Heart left ventricle (tissue), 16 donors: ENCODE results near the gene SPTBN1. TPM values are rescaled to one million over a fixed set of nuclear protein-coding genes. Genes with fewer than 3 reads are reported as not detected.

ENCODE experiments used
- ATAC-seq, 4 donors: fragments of 200-7000 bp; cut with Tn5 transposase; one replicate each; pipeline ENCODE4 v1.9.1; 2020 to 2022; ENCODE audit warnings: moderate library complexity in 4 of 4, mild to moderate bottlenecking in 3 of 4, moderate number of reproducible peaks in 1 of 4
- DNase-seq, 5 donors: peaks; one replicate each; pipeline ENCODE4 v3.0.0-alpha.2; 2020
- H3K27ac ChIP-seq, 12 donors: fragments of 200-600 bp; sonication (generic) in 4 of 12; one replicate each; pipeline versions ENCODE4 v1.5.0 to v1.8.0; 2016 to 2022; ENCODE audit warnings: mild to moderate bottlenecking in 2 of 12
- H3K27me3 ChIP-seq, 9 donors: fragments of 200-600 bp; sonication (generic) in 2 of 9; one replicate each; pipeline versions ENCODE4 v1.5.1 to v1.8.0; 2016 to 2022; ENCODE audit warnings: mild to moderate bottlenecking in 3 of 9
- H3K36me3 ChIP-seq, 9 donors: fragments of 200-600 bp; sonication (generic) in 2 of 9; one replicate each; pipeline versions ENCODE4 v1.5.0 to v1.8.0; 2018 to 2022; ENCODE audit warnings: mild to moderate bottlenecking in 2 of 9
- H3K4me1 ChIP-seq, 12 donors: fragments of 200-600 bp; sonication (generic) in 4 of 12; one replicate each; pipeline versions ENCODE4 v1.5.0 to v1.8.0; 2016 to 2022; ENCODE audit warnings: mild to moderate bottlenecking in 3 of 12
- H3K4me3 ChIP-seq, 12 donors: fragments of 200-600 bp; sonication (generic) in 4 of 12; one replicate each; pipeline versions ENCODE4 v1.5.0 to v1.8.0; 2017 to 2022; ENCODE audit warnings: mild to moderate bottlenecking in 9 of 12, moderate library complexity in 4 of 12
- H3K9me3 ChIP-seq, 12 donors: fragments of 200-600 bp; sonication (generic) in 4 of 12; one replicate each; pipeline versions ENCODE4 v1.5.0 to v1.8.0; 2016 to 2022; ENCODE audit warnings: mild to moderate bottlenecking in 1 of 12
- POLR2A ChIP-seq, 2 donors: fragments of 450-650 bp; IDR thresholded peaks; one replicate each; pipeline ENCODE4 v1.6.1; 2017; ENCODE audit warnings: antibody characterized with exemption in 2 of 2, mild to moderate bottlenecking in 2 of 2, moderate library complexity in 2 of 2
- WGBS, 4 donors: extraction: QIAGEN DNeasy Blood & Tissue Kit in 2 of 4; methylation state at CpG; one replicate each; pipeline versions ENCODE4 v1.1.5 to v1.1.7; 2013 to 2018; 5-methylcytosine and 5-hydroxymethylcytosine counted together
- intact Hi-C, 10 donors: fragments of 100-400 bp; cut with DNase I; formaldehyde crosslinking; loops; one replicate each; pipeline versions ENCODE4 v1.11.1 to v1.14.2; 2022
- polyA plus RNA-seq, 2 donors: library from polyadenylated mRNA; stranded (reverse); fragments of 200-250 nt; gene quantifications; one replicate each; pipeline ENCODE4 v1.2.3, GENCODE V29; 2013
- total RNA-seq, 9 donors: library from RNA; depleted of rRNA in 2 of 9; stranded (reverse); fragments of >200 nt in 2 of 9; fragmentation: NEBNext Ultra II Directional in 3 of 9; extraction: Animal tissue kit (Norgen Biotek cat#: 25700) in 3 of 9; gene quantifications; one replicate each; pipeline versions ENCODE4 v1.1.0 to v1.2.4, GENCODE V29; 2016 to 2023
- TF ChIP-seq, protein P1 (sequence below), 12 donors: fragments of 200-600 bp; sonication (generic) in 4 of 12; IDR thresholded peaks; one replicate each; pipeline versions ENCODE4 v1.5.0 to v1.8.0; 2018 to 2022; ENCODE audit warnings: antibody characterized with exemption in 12 of 12, mild to moderate bottlenecking in 5 of 12
- donor health status: ischemic (EF 13 %, LVEDD 7.1; RV severe dilation, severe dysfunction).
- donor health status: healthy with polysubstance abuse.
- donor health status: DM: no; HTN: yes; CAD: no.
- donor health status: DM: no; HTN: no; CAD: no.
- donor health status: ischemic (EF 25% LVEDD 6.9; RV normal size, moderate dysfunction).
- donor health status: ischemic (EF 25% LVEDD 5.7; RV mildly dilated, moderate dysfunction).
- donor health status: healthy.
- donor health status: DM: yes; HTN: yes; CAD: no.
- donor health status: ischemic (EF 35%, LVEDD 5.7; RV mildly dilated, moderate dysfunction).
- donor health status: nonischemic (EF 11% LVEDD 7.7; RV severe dilation, severe dysfunction).
- donor health status: DM: yes; HTN: yes; CAD: no.
- donor health status: PGD.
- donor health status: ischemic (EF 29% LVEDD 5.4; RV normal size, mild dysfunction).
- donor health status: nonischemic (EF 23%, LVEDD 6.1; RV moderate dilation, normal function).

SPTBN1 gene
- total and polyA plus RNA-seq, 11 donors = 124 to 659 (median 422) TPM

- H3K36me3 ChIP-seq = peaks cover 0 to 100% (median 98%) of the 10 kb centered on the region in 9 donors
- peak in 4 of 5 donors; percentile 46 to 66 (median 54) for DNase-seq
- intact Hi-C loops = no loop called here
Observed at GRCh38 chr2:54624591-54625071, 168.5 kb downstream of the SPTBN1 start.

GRCh38 chr2:54626131-54626530 lies 170.0 kb downstream of the SPTBN1 start:
- intact Hi-C loops = no loop called here
- ATAC-seq (peak in 1 of 4 donors; percentile 30), DNase-seq (no peak)
- Histone ChIP-seq H3K9me3 (no peaks in the 10 kb centered on the region), H3K4me1 (peaks cover 4 to 63% (median 52%) of the 10 kb centered on the region in 12 donors), H3K36me3 (peaks cover 0 to 100% (median 99%) of the 10 kb centered on the region in 9 donors), H3K4me3 (no peak overlapping the region), H3K27me3 (no peaks in the 10 kb centered on the region), H3K27ac (peak overlapping the region in 9 of 12 donors; percentile 15 to 72 (median 51))
- no peak for TF ChIP-seq POLR2A (IDR thresholded peaks at IDR 0.05)
- TF ChIP-seq, protein P1, sequence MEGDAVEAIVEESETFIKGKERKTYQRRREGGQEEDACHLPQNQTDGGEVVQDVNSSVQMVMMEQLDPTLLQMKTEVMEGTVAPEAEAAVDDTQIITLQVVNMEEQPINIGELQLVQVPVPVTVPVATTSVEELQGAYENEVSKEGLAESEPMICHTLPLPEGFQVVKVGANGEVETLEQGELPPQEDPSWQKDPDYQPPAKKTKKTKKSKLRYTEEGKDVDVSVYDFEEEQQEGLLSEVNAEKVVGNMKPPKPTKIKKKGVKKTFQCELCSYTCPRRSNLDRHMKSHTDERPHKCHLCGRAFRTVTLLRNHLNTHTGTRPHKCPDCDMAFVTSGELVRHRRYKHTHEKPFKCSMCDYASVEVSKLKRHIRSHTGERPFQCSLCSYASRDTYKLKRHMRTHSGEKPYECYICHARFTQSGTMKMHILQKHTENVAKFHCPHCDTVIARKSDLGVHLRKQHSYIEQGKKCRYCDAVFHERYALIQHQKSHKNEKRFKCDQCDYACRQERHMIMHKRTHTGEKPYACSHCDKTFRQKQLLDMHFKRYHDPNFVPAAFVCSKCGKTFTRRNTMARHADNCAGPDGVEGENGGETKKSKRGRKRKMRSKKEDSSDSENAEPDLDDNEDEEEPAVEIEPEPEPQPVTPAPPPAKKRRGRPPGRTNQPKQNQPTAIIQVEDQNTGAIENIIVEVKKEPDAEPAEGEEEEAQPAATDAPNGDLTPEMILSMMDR (IDR thresholded peaks at IDR 0.05) = no peak
- 81 to 87% (median 85%) methylated on average over 7 of the region's 7 CpGs for WGBS, 4 donors

More at GRCh38 chr2:54624591-54625071, 168.5 kb downstream of the SPTBN1 start:
- no peak for TF ChIP-seq POLR2A (IDR thresholded peaks at IDR 0.05)
- TF ChIP-seq, protein P1 (IDR thresholded peaks at IDR 0.05) = no peak
- Histone ChIP-seq H3K27me3 (no peaks in the 10 kb centered on the region), H3K4me3 (no peak overlapping the region), H3K9me3 (no peaks in the 10 kb centered on the region), H3K4me1 (peaks cover 0 to 54% (median 47%) of the 10 kb centered on the region in 12 donors), H3K27ac (peak overlapping the region in 11 of 12 donors; percentile 44 to 85 (median 65))
- peak in 2 of 4 donors; percentile 31 to 43 for ATAC-seq
- 32 to 40% (median 39%) methylated on average over 12 of the region's 12 CpGs for WGBS, 4 donors

DNA sequence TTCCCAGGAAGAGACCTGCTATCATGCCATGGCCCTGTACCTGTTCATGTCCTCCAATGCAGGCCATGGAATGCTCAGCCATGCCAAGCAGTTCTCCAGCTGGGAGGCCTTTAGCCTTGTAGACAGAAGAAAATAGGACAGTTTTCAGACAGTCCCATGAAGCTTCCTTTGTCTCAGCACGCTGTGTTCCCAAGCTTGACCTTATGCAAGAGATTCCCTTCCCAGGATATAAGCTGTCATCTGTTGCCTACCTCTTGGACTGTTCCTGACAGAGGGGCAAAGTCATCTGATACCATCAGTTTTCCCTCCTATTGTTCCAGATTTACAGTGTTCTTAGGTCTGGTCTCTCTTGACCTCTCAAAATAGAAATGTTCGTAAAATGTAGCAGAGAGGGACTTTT lies 170.8 kb downstream of the SPTBN1 start:
- DNase-seq = no peak
- Histone ChIP-seq H3K4me3 (no peak overlapping the region), H3K9me3 (no peaks in the 10 kb centered on the region), H3K27me3 (no peaks in the 10 kb centered on the region), H3K36me3 (peaks cover 0 to 100% (median 99%) of the 10 kb centered on the region in 9 donors), H3K4me1 (peaks cover 9 to 70% (median 58%) of the 10 kb centered on the region in 12 donors), H3K27ac (peak overlapping the region in 9 of 12 donors; percentile 15 to 72 (median 51))
- intact Hi-C loops = no loop called here
- TF ChIP-seq, protein P1 (IDR thresholded peaks at IDR 0.05) = no peak
- no peak for TF ChIP-seq POLR2A (IDR thresholded peaks at IDR 0.05)
- 55 to 81% (median 66%) methylated on average over 2 of the region's 2 CpGs for WGBS, 4 donors
- peak in 1 of 4 donors; percentile 6 for ATAC-seq

GRCh38 chr2:54627973-54628372 lies 171.8 kb downstream of the SPTBN1 start:
- ATAC-seq (no peak), DNase-seq (no peak)
- no peak overlapping the region for H3K4me3 ChIP-seq
- peak overlapping the region in 4 of 12 donors; percentile 20 to 65 (median 34) for H3K27ac ChIP-seq
- TF ChIP-seq, protein P1 (IDR thresholded peaks at IDR 0.05) = no peak
- no peak for TF ChIP-seq POLR2A (IDR thresholded peaks at IDR 0.05)
- peaks cover 11 to 80% (median 68%) of the 10 kb centered on the region in 12 donors for H3K4me1 ChIP-seq
- H3K27me3 ChIP-seq = no peaks in the 10 kb centered on the region
- H3K9me3 ChIP-seq = no peaks in the 10 kb centered on the region
- H3K36me3 ChIP-seq = peaks cover 0 to 100% (median 99%) of the 10 kb centered on the region in 9 donors
- WGBS, 4 donors = 86 to 90% (median 88%) methylated on average over 6 of the region's 6 CpGs
- intact Hi-C loops = no loop called here
